A549 (cell line): ENCODE data around the gene SLC6A16. TPM values are rescaled to one million over a fixed set of nuclear protein-coding genes. Genes with fewer than 3 reads are reported as not detected.

ENCODE experiments used
- ATAC-seq, 2 experiments: fragments of 200-7000 bp in 1 of 2; fragments of >200 bp in 1 of 2; cut with Nextera tagmentation in 1 of 2; cut with Tn5 transposase in 1 of 2; 3 replicates each; pipeline versions ENCODE4 v1.8.0 to v1.9.1; 2018 to 2020; ENCODE audit warnings: mild to moderate bottlenecking in 1 of 2, moderate library complexity in 1 of 2
- CTCF ChIA-PET: fragments of 300-600 bp; sonication (Branson Sonifier 250); formaldehyde crosslinking; extraction: SDS; loops from one replicate; lab custom pipeline; 2021; ENCODE audit warnings: antibody characterized with exemption, inconsistent platforms; lab: Yijun Ruan, JAX
- POLR2A ChIA-PET: fragments of 350-600 bp; formaldehyde crosslinking; extraction: SDS; loops from one replicate; lab custom pipeline; 2021; ENCODE audit warnings: antibody characterized with exemption, inconsistent platforms; lab: Yijun Ruan, JAX
- DNase-seq, 2 experiments: peaks; one replicate each; pipeline versions ENCODE4 v3.0.0 to v3.0.0-alpha.2; 2011 to 2016; ENCODE audit warnings: low read depth in 1 of 2, low spot score in 1 of 2
- FAIRE-seq: peaks from 2 replicates; lab custom pipeline; 2011; peaks lifted over from hg19 to GRCh38; lab: Jason Lieb, UNC
- H3K27ac ChIP-seq, 2 experiments: fragments of >200 bp; sonication (Bioruptor Twin); formaldehyde crosslinking; 3 replicates each; pipeline ENCODE4 v1.5.1; 2016 to 2017
- H3K4me1 ChIP-seq: fragments of >200 bp; sonication (Bioruptor Twin); formaldehyde crosslinking; 3 replicates; pipeline ENCODE4 v1.6.1; 2016
- H3K4me2 ChIP-seq: fragments of >200 bp; sonication (Bioruptor Twin); formaldehyde crosslinking; 3 replicates; pipeline ENCODE4 v1.6.1; 2016
- H3K4me3 ChIP-seq: fragments of >200 bp; sonication (Bioruptor Twin); formaldehyde crosslinking; 3 replicates; pipeline ENCODE4 v1.5.1; 2016
- H3K9me3 ChIP-seq: fragments of >200 bp; sonication (Bioruptor Twin); formaldehyde crosslinking; 3 replicates; pipeline ENCODE4 v1.6.1; 2016
- BHLHE40 ChIP-seq: IDR thresholded peaks from 2 replicates; pipeline ENCODE4 v1.6.1; 2012; ENCODE audit warnings: low read depth, low read length, inconsistent platforms
- CBX8 ChIP-seq: fragments of 200-600 bp; sonication (generic); IDR thresholded peaks from 2 replicates; pipeline ENCODE4 v1.6.1; 2016
- CEBPB ChIP-seq, 2 experiments: fragments of >200 bp in 1 of 2; sonication (Bioruptor Twin) in 1 of 2; formaldehyde crosslinking in 1 of 2; IDR thresholded peaks; 2 replicates each; pipeline ENCODE4 v1.6.1; 2012 to 2016
- EHMT2 ChIP-seq: fragments of 200-600 bp; sonication (generic); IDR thresholded peaks from 2 replicates; pipeline ENCODE4 v1.6.1; 2016; ENCODE audit warnings: antibody characterized with exemption, low read depth, mild to moderate bottlenecking, moderate library complexity
- ESRRA ChIP-seq: fragments of 150-350 bp; IDR thresholded peaks from 2 replicates; pipeline ENCODE4 v1.6.1; 2014; ENCODE audit warnings: mild to moderate bottlenecking, low read length, borderline replicate concordance
- GATA3 ChIP-seq: IDR thresholded peaks from 2 replicates; pipeline ENCODE4 v1.6.1; 2012; ENCODE audit warnings: borderline replicate concordance
- HDAC2 ChIP-seq: fragments of 200-600 bp; sonication (generic); IDR thresholded peaks from 2 replicates; pipeline ENCODE4 v1.6.1; 2016
- HEYL ChIP-seq: fragments of 250-450 bp; sonication (Bioruptor Pico); IDR thresholded peaks from 2 replicates; pipeline ENCODE4 v1.8.0; 2021; ENCODE audit warnings: mild to moderate bottlenecking, moderate library complexity
- JUN ChIP-seq, 2 experiments: fragments of >200 bp; sonication (Bioruptor Twin); formaldehyde crosslinking; IDR thresholded peaks; 2 replicates in 1 of 2; 3 replicates in 1 of 2; pipeline ENCODE4 v1.6.1; 2016 to 2017
- JUNB ChIP-seq: fragments of >200 bp; sonication (Bioruptor Twin); formaldehyde crosslinking; IDR thresholded peaks from 2 replicates; pipeline ENCODE4 v1.6.1; 2016
- KDM1A ChIP-seq: fragments of 200-600 bp; sonication (generic); IDR thresholded peaks from 2 replicates; pipeline ENCODE4 v1.6.1; 2016; ENCODE audit warnings: low read depth, mild to moderate bottlenecking
- MAFK ChIP-seq: fragments of 450-650 bp; IDR thresholded peaks from 2 replicates; pipeline ENCODE4 v1.6.1; 2014; ENCODE audit not compliant: partially characterized antibody
- MAZ ChIP-seq: fragments of 150-350 bp; IDR thresholded peaks from 2 replicates; pipeline ENCODE4 v1.6.1; 2014; ENCODE audit warnings: antibody characterized with exemption, low read depth, low read length, borderline replicate concordance
- NR3C1 ChIP-seq: fragments of >200 bp; sonication (Bioruptor Twin); formaldehyde crosslinking; IDR thresholded peaks from 3 replicates; pipeline ENCODE4 v1.6.1; 2017
- PHF8 ChIP-seq: fragments of 200-600 bp; sonication (generic); IDR thresholded peaks from 2 replicates; pipeline ENCODE4 v1.6.1; 2016; ENCODE audit warnings: low read depth, mild to moderate bottlenecking, antibody characterized with exemption, moderate library complexity, borderline replicate concordance
- POLR2A ChIP-seq: IDR thresholded peaks from 2 replicates; pipeline ENCODE4 v1.6.1; 2012; ENCODE audit warnings: mild to moderate bottlenecking, low read length
- RAD21 ChIP-seq, 2 experiments: fragments of >200 bp in 1 of 2; sonication (Bioruptor Twin) in 1 of 2; formaldehyde crosslinking in 1 of 2; IDR thresholded peaks in 1 of 2; conservative IDR thresholded peaks in 1 of 2; 2 replicates in 1 of 2; 3 replicates in 1 of 2; pipeline ENCODE4 v1.6.1; 2012 to 2018; ENCODE audit warnings: inconsistent platforms in 1 of 2
- RARB ChIP-seq: fragments of 250-450 bp; sonication (Bioruptor Pico); IDR thresholded peaks from 2 replicates; pipeline ENCODE4 v1.8.0; 2021; ENCODE audit warnings: mild to moderate bottlenecking, moderate library complexity
- TP53 ChIP-seq: fragments of 250-450 bp; sonication (Bioruptor Pico); IDR thresholded peaks from 2 replicates; pipeline ENCODE4 v1.5.0; 2021; ENCODE audit warnings: mild to moderate bottlenecking, moderate library complexity
- WGBS: methylation state at CpG from one replicate; pipeline ENCODE4 v1.1.6; 2017; ENCODE audit errors: missing lambda C conversion rate; 5-methylcytosine and 5-hydroxymethylcytosine counted together
- polyA plus RNA-seq, 4 experiments: library from polyadenylated mRNA; depleted of rRNA in 3 of 4; stranded (reverse); fragments of >200 nt; fragmentation: RNase III in 1 of 4; extraction: RNeasy Plus Mini Kit Qiagen cat#74134 plus additional on column Dnase treatment in 1 of 4; gene quantifications; 2 replicates in 3 of 4; 3 replicates in 1 of 4; pipeline ENCODE4 v1.2.3, GENCODE V29; 2011 to 2017
- TF ChIP-seq, protein P1 (sequence below): fragments of >200 bp; sonication (Bioruptor Twin); formaldehyde crosslinking; IDR thresholded peaks from 3 replicates; pipeline ENCODE4 v1.6.1; 2016
- TF ChIP-seq, protein P2 (sequence below): fragments of 200-600 bp; sonication (generic); IDR thresholded peaks from 2 replicates; pipeline ENCODE4 v1.6.1; 2016; ENCODE audit warnings: antibody characterized with exemption, mild to moderate bottlenecking, moderate library complexity
- TF ChIP-seq, protein P3 (sequence below): IDR thresholded peaks from 2 replicates; pipeline ENCODE4 v1.6.1; 2012
- TF ChIP-seq, protein P4 (sequence below): IDR thresholded peaks from 2 replicates; pipeline ENCODE4 v1.6.1; 2012; ENCODE audit warnings: low read depth, borderline replicate concordance
- TF ChIP-seq, protein P5 (sequence below): fragments of >200 bp; sonication (Bioruptor Twin); formaldehyde crosslinking; IDR thresholded peaks from 3 replicates; pipeline ENCODE4 v1.5.1; 2016

The SLC6A16 gene
- polyA plus RNA-seq, 2 of the 4 experiments (the other 2 are of a cell fraction) = 3.2 to 5.9 TPM

DNA sequence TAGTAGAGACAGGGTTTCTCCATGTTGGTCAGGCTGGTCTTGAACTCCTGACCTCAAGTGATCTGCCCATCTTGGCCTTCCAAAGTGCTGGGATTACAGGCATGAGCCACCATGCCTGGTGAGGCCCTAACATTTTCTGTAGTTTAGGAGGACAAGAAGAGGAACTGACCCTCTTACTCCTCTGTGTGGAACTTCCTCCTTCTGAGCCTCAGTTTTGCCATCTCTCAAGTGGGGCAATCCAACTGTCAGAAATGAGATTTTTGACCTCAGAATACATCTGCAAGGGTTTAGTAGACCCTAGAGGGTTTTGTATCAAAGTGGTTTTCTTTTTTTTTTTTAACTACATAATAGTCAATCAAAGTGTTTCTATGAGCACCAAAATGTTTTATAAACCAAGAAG lies 41.1 kb upstream of the SLC6A16 start:
- no peak for FAIRE-seq

DNA sequence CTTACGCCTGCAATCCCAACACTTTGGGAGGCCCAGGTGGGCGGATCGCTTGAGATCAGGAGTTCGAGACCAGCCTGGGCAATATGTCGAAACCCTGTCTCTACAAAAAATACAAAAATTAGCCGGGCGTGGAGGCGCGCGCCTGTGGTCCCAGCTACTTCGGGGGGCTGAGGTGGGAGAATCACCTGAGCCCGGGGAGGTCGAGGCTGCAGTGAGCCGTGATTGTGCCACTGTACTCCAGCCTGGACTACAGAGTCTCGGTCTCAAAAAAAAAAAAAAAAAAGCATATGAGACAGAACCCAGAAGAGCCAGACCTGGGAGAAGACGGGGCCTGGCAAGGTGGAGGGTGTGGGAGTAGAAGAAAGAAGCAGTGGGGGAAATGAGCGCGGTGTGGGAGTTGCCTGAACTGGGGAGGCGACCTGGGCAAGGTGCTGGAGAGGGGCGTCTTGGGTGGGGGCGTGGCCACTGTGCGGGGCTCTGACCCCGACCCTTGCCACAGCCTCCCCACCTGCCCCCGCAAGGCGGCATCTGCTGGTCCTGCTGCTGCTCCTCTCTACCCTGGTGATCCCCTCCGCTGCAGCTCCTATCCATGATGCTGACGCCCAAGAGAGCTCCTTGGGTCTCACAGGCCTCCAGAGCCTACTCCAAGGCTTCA lies 39.2 kb upstream of the SLC6A16 start:
- no peak for TF ChIP-seq HEYL (CRISPR knock-in tag)
- TF ChIP-seq CEBPB (IDR thresholded peaks at IDR 0.05) = peak in 1 of 2 experiments; percentile 75; a peak in 2 of 4 replicates
- TF ChIP-seq PHF8 = peak; percentile 24; the same call in 1 of the 2 replicates
- no peak for TF ChIP-seq TP53 (CRISPR knock-in tag)
- TF ChIP-seq, all 56 proteins: peak for 2
- POLR2A ChIA-PET = no interaction called here
- peak overlapping the region; percentile 74 for H3K4me2 ChIP-seq
- H3K4me1 ChIP-seq = peaks cover 15% of the 10 kb centered on the region; the same call in 2 of the 3 replicates
- WGBS = 68% methylated on average over 27 of the region's 27 CpGs
- CTCF ChIA-PET = interaction anchor here (1.5 kb wide), 1 partner anchor 78 kb away, joined by 5 read pairs; the partner anchor contains the start of gene SLC17A7
- FAIRE-seq (no peak), DNase-seq (no peak), ATAC-seq (no peak)
- H3K27ac ChIP-seq = peak overlapping the region; percentile 73 to 83
- peak overlapping the region; percentile 44 for H3K4me3 ChIP-seq
- H3K9me3 ChIP-seq = peaks cover 13% of the 10 kb centered on the region

More for the DNA sequence above, 41.1 kb upstream of the SLC6A16 start:
- Histone ChIP-seq H3K27ac (no peak overlapping the region), H3K4me1 (peaks cover 13% of the 10 kb centered on the region; the same call in 2 of the 3 replicates), H3K4me3 (no peak overlapping the region), H3K4me2 (no peak overlapping the region), H3K9me3 (peaks cover 25% of the 10 kb centered on the region)
- TF ChIP-seq JUNB (no peak), HDAC2 (0 out of 2 replicates have a peak, but pooled peaks have one; percentile 36), ESRRA (no peak), CBX8 (no peak), GATA3 (no peak), KDM1A (peak; percentile 79; the same call in 1 of the 2 replicates), RARB (CRISPR knock-in tag) (no peak)
- TF ChIP-seq, protein P1, sequence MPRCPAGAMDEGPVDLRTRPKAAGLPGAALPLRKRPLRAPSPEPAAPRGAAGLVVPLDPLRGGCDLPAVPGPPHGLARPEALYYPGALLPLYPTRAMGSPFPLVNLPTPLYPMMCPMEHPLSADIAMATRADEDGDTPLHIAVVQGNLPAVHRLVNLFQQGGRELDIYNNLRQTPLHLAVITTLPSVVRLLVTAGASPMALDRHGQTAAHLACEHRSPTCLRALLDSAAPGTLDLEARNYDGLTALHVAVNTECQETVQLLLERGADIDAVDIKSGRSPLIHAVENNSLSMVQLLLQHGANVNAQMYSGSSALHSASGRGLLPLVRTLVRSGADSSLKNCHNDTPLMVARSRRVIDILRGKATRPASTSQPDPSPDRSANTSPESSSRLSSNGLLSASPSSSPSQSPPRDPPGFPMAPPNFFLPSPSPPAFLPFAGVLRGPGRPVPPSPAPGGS = no peak
- TF ChIP-seq, protein P2, sequence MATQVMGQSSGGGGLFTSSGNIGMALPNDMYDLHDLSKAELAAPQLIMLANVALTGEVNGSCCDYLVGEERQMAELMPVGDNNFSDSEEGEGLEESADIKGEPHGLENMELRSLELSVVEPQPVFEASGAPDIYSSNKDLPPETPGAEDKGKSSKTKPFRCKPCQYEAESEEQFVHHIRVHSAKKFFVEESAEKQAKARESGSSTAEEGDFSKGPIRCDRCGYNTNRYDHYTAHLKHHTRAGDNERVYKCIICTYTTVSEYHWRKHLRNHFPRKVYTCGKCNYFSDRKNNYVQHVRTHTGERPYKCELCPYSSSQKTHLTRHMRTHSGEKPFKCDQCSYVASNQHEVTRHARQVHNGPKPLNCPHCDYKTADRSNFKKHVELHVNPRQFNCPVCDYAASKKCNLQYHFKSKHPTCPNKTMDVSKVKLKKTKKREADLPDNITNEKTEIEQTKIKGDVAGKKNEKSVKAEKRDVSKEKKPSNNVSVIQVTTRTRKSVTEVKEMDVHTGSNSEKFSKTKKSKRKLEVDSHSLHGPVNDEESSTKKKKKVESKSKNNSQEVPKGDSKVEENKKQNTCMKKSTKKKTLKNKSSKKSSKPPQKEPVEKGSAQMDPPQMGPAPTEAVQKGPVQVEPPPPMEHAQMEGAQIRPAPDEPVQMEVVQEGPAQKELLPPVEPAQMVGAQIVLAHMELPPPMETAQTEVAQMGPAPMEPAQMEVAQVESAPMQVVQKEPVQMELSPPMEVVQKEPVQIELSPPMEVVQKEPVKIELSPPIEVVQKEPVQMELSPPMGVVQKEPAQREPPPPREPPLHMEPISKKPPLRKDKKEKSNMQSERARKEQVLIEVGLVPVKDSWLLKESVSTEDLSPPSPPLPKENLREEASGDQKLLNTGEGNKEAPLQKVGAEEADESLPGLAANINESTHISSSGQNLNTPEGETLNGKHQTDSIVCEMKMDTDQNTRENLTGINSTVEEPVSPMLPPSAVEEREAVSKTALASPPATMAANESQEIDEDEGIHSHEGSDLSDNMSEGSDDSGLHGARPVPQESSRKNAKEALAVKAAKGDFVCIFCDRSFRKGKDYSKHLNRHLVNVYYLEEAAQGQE = no peak
- DNase-seq (no peak), ATAC-seq (no peak)
- CTCF ChIA-PET = interaction anchor here (0.7 to 4.7 kb wide), 6 partner anchors 10 to 1101 kb away, joined by 3 to 34 read pairs (median 5); no protein-coding TSS in a partner anchor
- POLR2A ChIA-PET = no interaction called here

DNA sequence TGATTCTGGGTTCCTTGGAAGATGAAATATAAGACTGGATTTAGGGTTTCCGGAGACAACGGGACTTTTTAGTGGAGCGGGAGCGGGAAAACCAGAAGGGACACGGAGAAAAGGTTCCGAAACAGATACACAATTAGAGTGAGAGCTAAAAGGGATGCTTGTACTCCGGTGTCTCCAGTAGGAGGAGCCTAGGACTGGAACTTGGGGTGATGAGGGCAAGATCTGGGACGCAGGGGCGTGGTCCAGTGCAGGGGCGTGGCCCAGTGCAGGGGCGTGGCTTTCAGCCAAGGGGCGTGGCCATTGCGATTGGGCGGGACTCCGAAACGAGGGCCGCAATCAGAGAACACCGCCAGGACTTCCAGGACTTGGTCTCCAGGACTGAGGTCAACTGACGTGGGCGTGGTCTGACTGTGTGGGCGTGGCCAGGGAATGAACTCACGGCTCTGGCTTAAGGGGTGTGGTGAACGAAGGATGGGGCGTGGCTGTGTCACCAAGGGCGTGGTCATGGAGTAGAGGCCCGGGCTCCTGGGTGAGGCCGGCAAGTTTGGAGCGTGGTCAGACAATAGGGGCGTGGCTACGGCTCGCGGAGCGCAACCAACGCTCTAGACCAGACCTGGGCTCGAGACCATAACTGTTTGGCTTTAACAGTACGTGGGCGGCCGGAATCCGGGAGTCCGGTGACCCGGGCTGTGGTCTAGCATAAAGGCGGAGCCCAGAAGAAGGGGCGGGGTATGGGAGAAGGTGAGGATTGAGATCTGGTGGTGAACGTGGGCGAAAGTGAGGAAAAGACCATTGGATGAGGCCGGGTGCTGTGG lies 38.5 kb upstream of the SLC6A16 start, which contains the start of gene DKKL1:
Gene DKKL1, plus strand, starts transcription at position 610 of the 815 bp plus-strand sequence. Its CDS starts 122 bp downstream, at position 732.
- Histone ChIP-seq H3K4me2 (peak within 1 kb of the TSS; percentile 99), H3K27ac (peak within 1 kb of the TSS; percentile 87 to 90), H3K9me3 (peaks cover 5% of the 10 kb centered on the region; the same call in 2 of the 3 replicates), H3K4me3 (peak within 1 kb of the TSS; percentile 88), H3K4me1 (peaks cover 15% of the 10 kb centered on the region; the same call in 2 of the 3 replicates)
- ATAC-seq (peak; percentile 78 to 90), FAIRE-seq (peak; percentile 99), DNase-seq (peak; percentile 98 to 100)
- WGBS = 1% methylated on average over 46 of the region's 46 CpGs
- ChIA-PET POLR2A (interaction anchor here (1.0 to 1.5 kb wide), 3 partner anchors 62 to 90 kb away, joined by 3 to 4 read pairs (median 3); partner anchors contain the start of genes ALDH16A1 and GFY), CTCF (interaction anchor here (0.6 to 2.0 kb wide), 7 partner anchors 11 to 204 kb away, joined by 3 to 10 read pairs (median 4); partner anchors contain the start of gene SLC17A7)
- TF ChIP-seq RAD21 (conservative IDR thresholded peaks at IDR 0.05 in 1 of 2, IDR thresholded peaks at IDR 0.05 in 1 of 2) = 0 out of 5 replicates have a peak, but pooled peaks of 1 of the 2 experiments have one; percentile 23
- TF ChIP-seq NR3C1 = no peak
- TF ChIP-seq MAFK = no peak
- no peak for TF ChIP-seq HEYL (CRISPR knock-in tag)
- TF ChIP-seq BHLHE40 = no peak
- peak; percentile 30; the same call in 1 of the 2 replicates for TF ChIP-seq POLR2A
- TF ChIP-seq JUN (IDR thresholded peaks at IDR 0.05) = peak in 1 of 2 experiments; percentile 19; a peak in 1 of 5 replicates
- no peak for TF ChIP-seq EHMT2
- TF ChIP-seq, protein P3, sequence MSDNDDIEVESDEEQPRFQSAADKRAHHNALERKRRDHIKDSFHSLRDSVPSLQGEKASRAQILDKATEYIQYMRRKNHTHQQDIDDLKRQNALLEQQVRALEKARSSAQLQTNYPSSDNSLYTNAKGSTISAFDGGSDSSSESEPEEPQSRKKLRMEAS = peak; percentile 64; the same call in 1 of the 2 replicates
- TF ChIP-seq MAZ = no peak
- TF ChIP-seq, protein P4, sequence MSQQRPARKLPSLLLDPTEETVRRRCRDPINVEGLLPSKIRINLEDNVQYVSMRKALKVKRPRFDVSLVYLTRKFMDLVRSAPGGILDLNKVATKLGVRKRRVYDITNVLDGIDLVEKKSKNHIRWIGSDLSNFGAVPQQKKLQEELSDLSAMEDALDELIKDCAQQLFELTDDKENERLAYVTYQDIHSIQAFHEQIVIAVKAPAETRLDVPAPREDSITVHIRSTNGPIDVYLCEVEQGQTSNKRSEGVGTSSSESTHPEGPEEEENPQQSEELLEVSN = peak; percentile 12; the same call in 1 of the 2 replicates
- TF ChIP-seq, protein P5, sequence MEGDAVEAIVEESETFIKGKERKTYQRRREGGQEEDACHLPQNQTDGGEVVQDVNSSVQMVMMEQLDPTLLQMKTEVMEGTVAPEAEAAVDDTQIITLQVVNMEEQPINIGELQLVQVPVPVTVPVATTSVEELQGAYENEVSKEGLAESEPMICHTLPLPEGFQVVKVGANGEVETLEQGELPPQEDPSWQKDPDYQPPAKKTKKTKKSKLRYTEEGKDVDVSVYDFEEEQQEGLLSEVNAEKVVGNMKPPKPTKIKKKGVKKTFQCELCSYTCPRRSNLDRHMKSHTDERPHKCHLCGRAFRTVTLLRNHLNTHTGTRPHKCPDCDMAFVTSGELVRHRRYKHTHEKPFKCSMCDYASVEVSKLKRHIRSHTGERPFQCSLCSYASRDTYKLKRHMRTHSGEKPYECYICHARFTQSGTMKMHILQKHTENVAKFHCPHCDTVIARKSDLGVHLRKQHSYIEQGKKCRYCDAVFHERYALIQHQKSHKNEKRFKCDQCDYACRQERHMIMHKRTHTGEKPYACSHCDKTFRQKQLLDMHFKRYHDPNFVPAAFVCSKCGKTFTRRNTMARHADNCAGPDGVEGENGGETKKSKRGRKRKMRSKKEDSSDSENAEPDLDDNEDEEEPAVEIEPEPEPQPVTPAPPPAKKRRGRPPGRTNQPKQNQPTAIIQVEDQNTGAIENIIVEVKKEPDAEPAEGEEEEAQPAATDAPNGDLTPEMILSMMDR = peak; percentile 18; the same call in 1 of the 3 replicates
